Uterus (tissue), 4 donors: ENCODE results near the gene MRPL46. TPM values are rescaled to one million over a fixed set of nuclear protein-coding genes. Genes with fewer than 3 reads are reported as not detected.

Experiments
- DNase-seq, 2 donors: peaks; one replicate each; pipeline ENCODE4 v3.0.0-alpha.2; 2019 to 2020
- H3K27ac ChIP-seq, 2 donors: fragments of 200-600 bp; sonication (generic); 1 replicate in 1 of 2; 2 replicates in 1 of 2; pipeline ENCODE4 v1.5.1; 2016 to 2018
- H3K27me3 ChIP-seq, 2 donors: fragments of 200-600 bp; sonication (generic); one replicate each; pipeline ENCODE4 v1.5.1; 2018 to 2019; ENCODE audit warnings: control low read depth in 1 of 2
- H3K36me3 ChIP-seq, 2 donors: fragments of 200-600 bp; sonication (generic); one replicate each; pipeline ENCODE4 v1.5.1; 2019; ENCODE audit warnings: control low read depth in 1 of 2
- H3K4me1 ChIP-seq, 2 donors: fragments of 200-600 bp; sonication (generic); one replicate each; pipeline ENCODE4 v1.5.1; 2018 to 2019; ENCODE audit warnings: control low read depth in 1 of 2
- H3K4me3 ChIP-seq, 2 donors: fragments of 200-600 bp; sonication (generic); 1 replicate in 1 of 2; 2 replicates in 1 of 2; pipeline ENCODE4 v1.5.1; 2018 to 2019; ENCODE audit warnings: mild to moderate bottlenecking in 1 of 2
- H3K9me3 ChIP-seq, 2 donors: fragments of 200-600 bp; sonication (generic); one replicate each; pipeline ENCODE4 v1.5.1; 2019; ENCODE audit warnings: control low read depth in 1 of 2
- POLR2A ChIP-seq, 2 donors: fragments of 450-650 bp; IDR thresholded peaks; one replicate each; pipeline ENCODE4 v1.6.1; 2016; ENCODE audit warnings: antibody characterized with exemption in 2 of 2, mild to moderate bottlenecking in 1 of 2, moderate library complexity in 1 of 2
- intact Hi-C: fragments of 100-400 bp; cut with DNase I; formaldehyde crosslinking; loops from one replicate; pipeline ENCODE4 v1.15.1; 2023; ENCODE audit warnings: low total_unique reads
- total RNA-seq, 4 donors: library from RNA; depleted of rRNA in 3 of 4; stranded (reverse); fragments of >200 nt in 3 of 4; gene quantifications; one replicate each; pipeline versions ENCODE4 v1.1.0 to v1.2.4, GENCODE V29; 2014 to 2023
- TF ChIP-seq, protein P1 (sequence below), 4 experiments: fragments of 200-600 bp in 2 of 4; fragments of 450-650 bp in 2 of 4; sonication (generic) in 2 of 4; IDR thresholded peaks; one replicate each; pipeline ENCODE4 v1.5.1; 2016 to 2019; ENCODE audit warnings: antibody characterized with exemption in 4 of 4, mild to moderate bottlenecking in 2 of 4, moderate library complexity in 1 of 4
- donor health status: DM: yes; HTN: yes; CAD: no.

MRPL46 gene
- total RNA-seq, 4 donors from 2014 or later = 16.9 to 24.8 (median 21.5) TPM

GRCh38 chr15:88497109-88497765, 30.0 kb upstream of the MRPL46 start:
- DNase-seq = no peak
- H3K9me3 ChIP-seq = no peaks in the 10 kb centered on the region
- H3K27me3 ChIP-seq = no peaks in the 10 kb centered on the region
- H3K36me3 ChIP-seq = no peaks in the 10 kb centered on the region
- no peaks in the 10 kb centered on the region for H3K4me1 ChIP-seq
- TF ChIP-seq, protein P1, sequence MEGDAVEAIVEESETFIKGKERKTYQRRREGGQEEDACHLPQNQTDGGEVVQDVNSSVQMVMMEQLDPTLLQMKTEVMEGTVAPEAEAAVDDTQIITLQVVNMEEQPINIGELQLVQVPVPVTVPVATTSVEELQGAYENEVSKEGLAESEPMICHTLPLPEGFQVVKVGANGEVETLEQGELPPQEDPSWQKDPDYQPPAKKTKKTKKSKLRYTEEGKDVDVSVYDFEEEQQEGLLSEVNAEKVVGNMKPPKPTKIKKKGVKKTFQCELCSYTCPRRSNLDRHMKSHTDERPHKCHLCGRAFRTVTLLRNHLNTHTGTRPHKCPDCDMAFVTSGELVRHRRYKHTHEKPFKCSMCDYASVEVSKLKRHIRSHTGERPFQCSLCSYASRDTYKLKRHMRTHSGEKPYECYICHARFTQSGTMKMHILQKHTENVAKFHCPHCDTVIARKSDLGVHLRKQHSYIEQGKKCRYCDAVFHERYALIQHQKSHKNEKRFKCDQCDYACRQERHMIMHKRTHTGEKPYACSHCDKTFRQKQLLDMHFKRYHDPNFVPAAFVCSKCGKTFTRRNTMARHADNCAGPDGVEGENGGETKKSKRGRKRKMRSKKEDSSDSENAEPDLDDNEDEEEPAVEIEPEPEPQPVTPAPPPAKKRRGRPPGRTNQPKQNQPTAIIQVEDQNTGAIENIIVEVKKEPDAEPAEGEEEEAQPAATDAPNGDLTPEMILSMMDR (IDR thresholded peaks at IDR 0.05) = no peak
- TF ChIP-seq POLR2A (IDR thresholded peaks at IDR 0.05) = no peak
- no peak overlapping the region for H3K4me3 ChIP-seq
- intact Hi-C loops = no loop called here
- no peak overlapping the region for H3K27ac ChIP-seq

- no peaks in the 10 kb centered on the region for H3K4me1 ChIP-seq
- TF ChIP-seq, protein P1 (IDR thresholded peaks at IDR 0.05) = no peak
- no peak for TF ChIP-seq POLR2A (IDR thresholded peaks at IDR 0.05)
- no peak overlapping the region for H3K4me3 ChIP-seq
- no peaks in the 10 kb centered on the region for H3K27me3 ChIP-seq
- H3K27ac ChIP-seq = no peak overlapping the region
- no peaks in the 10 kb centered on the region for H3K36me3 ChIP-seq
- no peak for DNase-seq
- intact Hi-C loops = no loop called here
- no peaks in the 10 kb centered on the region for H3K9me3 ChIP-seq
These were observed 26.7 kb upstream of the MRPL46 start for GRCh38 chr15:88493844-88494243.

DNA sequence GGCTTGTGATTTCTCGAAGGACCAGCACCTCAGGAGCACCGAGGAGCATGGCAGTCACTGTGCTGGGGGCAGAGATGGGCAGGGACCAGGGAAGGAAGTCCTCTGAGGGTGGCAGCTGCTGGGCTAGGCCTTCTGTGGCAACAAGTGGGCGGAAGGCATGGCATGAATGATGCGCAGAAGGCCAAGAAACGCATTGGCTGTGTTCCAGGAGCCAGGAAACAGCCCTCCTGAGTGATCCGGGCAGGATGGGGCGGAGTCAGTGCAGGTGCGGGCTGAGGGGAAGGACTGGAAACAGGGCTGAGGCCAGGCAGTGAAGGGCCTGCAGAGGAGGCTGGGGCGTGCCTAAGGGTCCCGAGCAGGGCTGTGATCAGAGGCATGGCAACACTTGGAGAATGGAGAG, 24.0 kb upstream of the MRPL46 start:
- no peak overlapping the region for H3K4me3 ChIP-seq
- intact Hi-C loops = no loop called here
- DNase-seq = no peak
- H3K4me1 ChIP-seq = no peaks in the 10 kb centered on the region
- TF ChIP-seq POLR2A (IDR thresholded peaks at IDR 0.05) = no peak
- H3K27me3 ChIP-seq = no peaks in the 10 kb centered on the region
- H3K9me3 ChIP-seq = no peaks in the 10 kb centered on the region
- H3K36me3 ChIP-seq = no peaks in the 10 kb centered on the region
- no peak overlapping the region for H3K27ac ChIP-seq

DNA sequence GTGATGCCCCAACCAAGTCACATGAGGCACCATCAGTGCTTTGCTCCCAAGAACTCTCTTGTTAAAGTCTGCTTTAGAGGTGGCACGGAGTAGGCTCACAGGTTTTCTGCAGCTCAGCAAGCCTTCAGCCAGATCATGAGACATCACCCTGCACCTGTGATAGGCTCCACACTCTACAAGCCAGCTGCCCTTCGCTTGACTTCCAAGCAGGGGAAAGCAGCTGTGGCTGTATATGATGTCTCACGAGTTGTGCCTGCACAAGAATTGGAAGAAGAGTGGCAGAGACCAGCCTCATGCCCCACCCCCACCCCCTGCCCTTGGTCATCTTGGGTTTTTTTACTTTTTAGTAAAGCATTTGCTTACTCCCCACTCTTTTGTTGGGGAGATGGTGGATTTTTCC, 22.8 kb upstream of the MRPL46 start:
- no peak for DNase-seq
- Histone ChIP-seq H3K4me1 (no peaks in the 10 kb centered on the region), H3K4me3 (no peak overlapping the region), H3K27ac (no peak overlapping the region), H3K36me3 (no peaks in the 10 kb centered on the region), H3K9me3 (no peaks in the 10 kb centered on the region), H3K27me3 (no peaks in the 10 kb centered on the region)
- TF ChIP-seq, protein P1 (IDR thresholded peaks at IDR 0.05) = no peak
- no peak for TF ChIP-seq POLR2A (IDR thresholded peaks at IDR 0.05)
- intact Hi-C loops = no loop called here

DNA sequence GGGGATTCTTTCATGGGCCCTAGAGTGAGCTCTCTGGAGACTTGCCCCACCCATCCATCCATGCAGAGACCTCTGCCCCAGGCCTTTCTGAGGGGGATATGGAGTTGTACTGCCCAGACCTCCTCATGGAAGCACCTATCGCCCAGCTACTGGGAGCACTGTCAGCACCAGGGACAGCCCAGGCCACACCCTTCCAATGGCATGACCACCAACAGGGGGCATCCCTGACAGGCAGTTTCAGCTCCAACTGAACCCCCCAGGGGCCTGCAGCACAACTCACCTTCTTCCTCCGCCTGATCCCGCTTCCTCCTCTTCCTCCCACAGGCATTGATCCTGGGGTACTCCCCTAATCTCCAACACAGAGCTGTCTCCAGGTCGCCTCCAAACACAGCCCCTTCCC, 22.1 kb upstream of the MRPL46 start:
- no peaks in the 10 kb centered on the region for H3K4me1 ChIP-seq
- H3K9me3 ChIP-seq = no peaks in the 10 kb centered on the region
- H3K27ac ChIP-seq = no peak overlapping the region
- H3K36me3 ChIP-seq = no peaks in the 10 kb centered on the region
- TF ChIP-seq, protein P1 (IDR thresholded peaks at IDR 0.05) = no peak
- no peak for TF ChIP-seq POLR2A (IDR thresholded peaks at IDR 0.05)
- no peak for DNase-seq
- no peaks in the 10 kb centered on the region for H3K27me3 ChIP-seq
- H3K4me3 ChIP-seq = no peak overlapping the region
- intact Hi-C loops = no loop called here
